Measurements from ENCODE around the gene FCER1G. TPM values are rescaled to one million over a fixed set of nuclear protein-coding genes. Genes with fewer than 3 reads are reported as not detected.
"Not testable (repeated sequence)": the region's sequence is repeated elsewhere in the genome, so short reads cannot be mapped to it uniquely, and the experiment has no call there.

The FCER1G gene
- total and polyA plus RNA-seq, 2 donors (not counting 3 experiments of a cell fraction or from before 2014, with no cell fraction given): 1.1 to 1.6 TPM

DNA sequence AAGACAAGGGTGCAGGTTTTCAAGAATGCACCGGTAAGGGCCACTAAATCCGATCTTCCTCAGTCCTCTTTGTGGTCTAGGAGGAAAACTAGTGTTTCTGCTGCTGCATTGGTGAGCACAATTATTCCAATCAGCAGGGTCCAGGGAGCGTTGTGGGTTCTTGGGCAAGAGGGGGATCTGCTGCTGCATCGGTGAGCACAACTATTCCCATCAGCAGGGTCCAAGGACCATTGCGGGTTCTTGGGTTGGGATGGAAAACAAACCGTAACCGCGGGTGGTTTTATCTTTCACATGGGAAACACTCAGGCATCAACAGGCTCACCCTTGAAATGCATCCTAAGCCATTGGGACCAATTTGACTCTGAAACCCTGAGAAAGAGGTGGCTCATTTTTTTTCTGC, 36.5 kb downstream of the FCER1G start:
- H3K27me3 ChIP-seq (ENCODE audit: control insufficient read depth in 2 of 2, insufficient read depth in 2 of 2, low read length in 2 of 2): no peaks in the 10 kb centered on the region
- dilution Hi-C loops (cut with MboI; ENCODE audit: extremely low pct_ligation_motif_present, low sequenced_read_pairs) (no loop called here), intact Hi-C loops (cut with micrococcal nuclease) (no loop called here)
- no peak overlapping the region for H3K4me3 ChIP-seq (replicated peaks in 1 of 3; ENCODE audit: insufficient read depth in 1 of 3, low read depth in 1 of 3, low read length in 3 of 3)
- H3K36me3 ChIP-seq (ENCODE audit: control insufficient read depth in 2 of 2, extremely low read depth in 1 of 2, insufficient read depth in 2 of 2, low read length in 2 of 2): no peaks in the 10 kb centered on the region
- H3K9me1 ChIP-seq (replicated peaks; ENCODE audit: control insufficient read depth, extremely low read depth, insufficient read depth, low read length): no peaks in the 10 kb centered on the region
- FAIRE-seq: no peak
- no peak overlapping the region for H2AFZ ChIP-seq (ENCODE audit: low read depth, low read length)
- H3K79me2 ChIP-seq (ENCODE audit: control insufficient read depth, insufficient read depth, low read length): no peaks in the 10 kb centered on the region
- TF ChIP-seq, protein P1, sequence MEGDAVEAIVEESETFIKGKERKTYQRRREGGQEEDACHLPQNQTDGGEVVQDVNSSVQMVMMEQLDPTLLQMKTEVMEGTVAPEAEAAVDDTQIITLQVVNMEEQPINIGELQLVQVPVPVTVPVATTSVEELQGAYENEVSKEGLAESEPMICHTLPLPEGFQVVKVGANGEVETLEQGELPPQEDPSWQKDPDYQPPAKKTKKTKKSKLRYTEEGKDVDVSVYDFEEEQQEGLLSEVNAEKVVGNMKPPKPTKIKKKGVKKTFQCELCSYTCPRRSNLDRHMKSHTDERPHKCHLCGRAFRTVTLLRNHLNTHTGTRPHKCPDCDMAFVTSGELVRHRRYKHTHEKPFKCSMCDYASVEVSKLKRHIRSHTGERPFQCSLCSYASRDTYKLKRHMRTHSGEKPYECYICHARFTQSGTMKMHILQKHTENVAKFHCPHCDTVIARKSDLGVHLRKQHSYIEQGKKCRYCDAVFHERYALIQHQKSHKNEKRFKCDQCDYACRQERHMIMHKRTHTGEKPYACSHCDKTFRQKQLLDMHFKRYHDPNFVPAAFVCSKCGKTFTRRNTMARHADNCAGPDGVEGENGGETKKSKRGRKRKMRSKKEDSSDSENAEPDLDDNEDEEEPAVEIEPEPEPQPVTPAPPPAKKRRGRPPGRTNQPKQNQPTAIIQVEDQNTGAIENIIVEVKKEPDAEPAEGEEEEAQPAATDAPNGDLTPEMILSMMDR (IDR thresholded peaks at IDR 0.05; ENCODE audit: extremely low read depth in 1 of 2, insufficient read depth in 1 of 2, low read depth in 1 of 2, low read length in 2 of 2): no peak
- TF ChIP-seq POLR2A (IDR thresholded peaks at IDR 0.05; ENCODE audit: low read depth, low read length) (no peak), JUN (IDR thresholded peaks at IDR 0.05; ENCODE audit: borderline replicate concordance, insufficient read depth, insufficient read length, low read depth) (no peak), FOS (IDR thresholded peaks at IDR 0.05; ENCODE audit: borderline replicate concordance, insufficient read depth, low read length) (no peak), MYC (IDR thresholded peaks at IDR 0.05; ENCODE audit: low read depth, low read length) (no peak), EZH2 (IDR thresholded peaks at IDR 0.05; ENCODE audit: borderline replicate concordance, low read depth, low read length, severe bottlenecking) (no peak), POLR2AphosphoS5 (IDR thresholded peaks at IDR 0.05; ENCODE audit: insufficient read depth, low read depth, low read length) (no peak)
- TF ChIP-seq, protein P2, sequence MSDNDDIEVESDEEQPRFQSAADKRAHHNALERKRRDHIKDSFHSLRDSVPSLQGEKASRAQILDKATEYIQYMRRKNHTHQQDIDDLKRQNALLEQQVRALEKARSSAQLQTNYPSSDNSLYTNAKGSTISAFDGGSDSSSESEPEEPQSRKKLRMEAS (IDR thresholded peaks at IDR 0.05; ENCODE audit: insufficient read depth, insufficient read length): no peak
- ChIA-PET CTCF (no interaction called here), POLR2A (no interaction called here)
- no peak for DNase-seq (ENCODE audit: low read depth, low spot score)
- no peak overlapping the region for H3K4me2 ChIP-seq (ENCODE audit: insufficient read depth, low read length)
- BruUV-seq (replicated peaks): no TSS peak
- H3K27ac ChIP-seq (ENCODE audit: insufficient read depth, low read depth, low read length): no peak overlapping the region
- H4K20me1 ChIP-seq (replicated peaks; ENCODE audit: control insufficient read depth, extremely low read depth, insufficient read depth, low read length): no peaks in the 10 kb centered on the region
- H3K4me1 ChIP-seq (ENCODE audit: control insufficient read depth, extremely low read depth, insufficient read depth, low read length): no peaks in the 10 kb centered on the region
- H3K9me3 ChIP-seq (replicated peaks; ENCODE audit: control insufficient read depth, insufficient read depth, low read length): no peaks in the 10 kb centered on the region
- H3K9ac ChIP-seq (replicated peaks; ENCODE audit: extremely low read depth, insufficient read depth, low read length): no peak overlapping the region

DNA sequence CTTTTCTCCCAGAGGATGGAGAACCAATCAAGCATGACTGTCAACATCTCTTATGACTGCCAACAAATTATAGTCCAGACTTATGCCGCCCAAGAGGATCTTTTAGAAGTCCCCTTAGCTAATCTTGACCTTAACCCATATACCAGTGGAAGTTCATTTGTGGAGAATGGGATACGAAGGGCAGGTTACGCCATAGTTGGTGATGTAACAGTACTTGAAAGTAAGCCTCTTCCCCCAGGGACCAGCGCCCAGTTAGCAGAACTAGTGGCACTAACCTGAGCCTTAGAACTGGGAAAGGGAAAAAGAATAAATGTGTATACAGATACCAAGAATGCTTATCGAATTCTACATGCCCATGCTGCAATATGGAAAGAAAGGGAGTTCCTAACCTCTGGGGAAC, 40.2 kb downstream of the FCER1G start:
- CTCF ChIA-PET; BruUV-seq (replicated peaks); dilution Hi-C loops (cut with MboI; ENCODE audit: extremely low pct_ligation_motif_present, low sequenced_read_pairs); H3K79me2 ChIP-seq (ENCODE audit: control insufficient read depth, insufficient read depth, low read length); H4K20me1 ChIP-seq (replicated peaks; ENCODE audit: control insufficient read depth, extremely low read depth, insufficient read depth, low read length); H3K9ac ChIP-seq (replicated peaks; ENCODE audit: extremely low read depth, insufficient read depth, low read length); H3K36me3 ChIP-seq (ENCODE audit: control insufficient read depth in 2 of 2, extremely low read depth in 1 of 2, insufficient read depth in 2 of 2, low read length in 2 of 2); H3K4me3 ChIP-seq (replicated peaks in 1 of 3; ENCODE audit: insufficient read depth in 1 of 3, low read depth in 1 of 3, low read length in 3 of 3); FAIRE-seq; H3K9me3 ChIP-seq (replicated peaks; ENCODE audit: control insufficient read depth, insufficient read depth, low read length); DNase-seq (ENCODE audit: low read depth, low spot score); H2AFZ ChIP-seq (ENCODE audit: low read depth, low read length); POLR2A ChIA-PET; H3K27ac ChIP-seq (ENCODE audit: insufficient read depth, low read depth, low read length); H3K4me2 ChIP-seq (ENCODE audit: insufficient read depth, low read length); H3K9me1 ChIP-seq (replicated peaks; ENCODE audit: control insufficient read depth, extremely low read depth, insufficient read depth, low read length); intact Hi-C loops (cut with micrococcal nuclease); H3K4me1 ChIP-seq (ENCODE audit: control insufficient read depth, extremely low read depth, insufficient read depth, low read length): not testable (repeated sequence)
- peaks cover 15 to 26% of the 10 kb centered on the region in 2 experiments for H3K27me3 ChIP-seq (ENCODE audit: control insufficient read depth in 2 of 2, insufficient read depth in 2 of 2, low read length in 2 of 2)

DNA sequence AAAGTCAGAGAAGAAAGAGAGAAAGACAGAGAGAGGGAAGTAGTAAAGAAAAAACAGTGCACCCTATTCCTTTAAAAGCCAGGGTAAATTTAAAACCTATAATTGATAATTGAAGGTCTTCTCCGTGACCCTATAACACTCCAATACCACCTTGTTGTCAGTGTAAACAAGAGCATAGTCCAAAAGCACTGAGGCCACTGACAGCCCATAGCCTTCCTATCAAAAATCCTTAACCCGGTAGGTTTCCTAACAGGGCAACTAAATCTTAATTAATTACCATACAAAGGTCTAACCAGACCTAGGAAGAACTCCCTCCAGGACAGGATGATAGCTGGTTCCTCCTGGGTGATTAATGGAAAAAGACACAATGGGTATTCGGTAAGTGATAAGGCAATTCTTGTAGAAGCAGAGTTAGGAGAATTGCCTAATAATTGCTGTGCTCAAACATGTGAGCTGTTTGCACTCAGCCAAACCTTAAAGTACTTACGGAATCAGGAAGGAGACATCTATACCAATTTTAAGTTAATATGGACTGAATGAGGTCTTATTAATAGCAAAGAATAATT, 40.9 kb downstream of the FCER1G start:
- BruUV-seq (replicated peaks); CTCF ChIA-PET; H3K4me2 ChIP-seq (ENCODE audit: insufficient read depth, low read length); H3K9me3 ChIP-seq (replicated peaks; ENCODE audit: control insufficient read depth, insufficient read depth, low read length); H3K9ac ChIP-seq (replicated peaks; ENCODE audit: extremely low read depth, insufficient read depth, low read length); H3K9me1 ChIP-seq (replicated peaks; ENCODE audit: control insufficient read depth, extremely low read depth, insufficient read depth, low read length); H3K27ac ChIP-seq (ENCODE audit: insufficient read depth, low read depth, low read length); H2AFZ ChIP-seq (ENCODE audit: low read depth, low read length); H3K4me3 ChIP-seq (replicated peaks in 1 of 3; ENCODE audit: insufficient read depth in 1 of 3, low read depth in 1 of 3, low read length in 3 of 3); DNase-seq (ENCODE audit: low read depth, low spot score); dilution Hi-C loops (cut with MboI; ENCODE audit: extremely low pct_ligation_motif_present, low sequenced_read_pairs); H3K36me3 ChIP-seq (ENCODE audit: control insufficient read depth in 2 of 2, extremely low read depth in 1 of 2, insufficient read depth in 2 of 2, low read length in 2 of 2); FAIRE-seq; H4K20me1 ChIP-seq (replicated peaks; ENCODE audit: control insufficient read depth, extremely low read depth, insufficient read depth, low read length); intact Hi-C loops (cut with micrococcal nuclease); H3K4me1 ChIP-seq (ENCODE audit: control insufficient read depth, extremely low read depth, insufficient read depth, low read length); H3K79me2 ChIP-seq (ENCODE audit: control insufficient read depth, insufficient read depth, low read length); POLR2A ChIA-PET: not testable (repeated sequence)
- peaks cover 23 to 33% of the 10 kb centered on the region in 2 experiments for H3K27me3 ChIP-seq (ENCODE audit: control insufficient read depth in 2 of 2, insufficient read depth in 2 of 2, low read length in 2 of 2)

Measured in endothelial cell of umbilical vein (primary cell).